ENCODE measurements around the gene POM121L2.
"Not testable (repeated sequence)": the region's sequence is repeated elsewhere in the genome, so short reads cannot be mapped to it uniquely, and the experiment has no call there.

The POM121L2 gene

GRCh38 chr6:27267857-27268434 is 44.1 kb downstream of the POM121L2 start:
- no peak overlapping the region for H3K4me3 ChIP-seq (ENCODE audit: low read depth, low read length)
- no peak for DNase-seq (ENCODE audit: low read depth)
- in situ Hi-C loops (cut with HindIII; ENCODE audit: low sequenced_read_pairs) = no loop called here
- no peak for TF ChIP-seq CTCF (IDR thresholded peaks at IDR 0.05; ENCODE audit: low read depth, low read length, missing control alignments)

- in situ Hi-C loops (cut with HindIII; ENCODE audit: low sequenced_read_pairs); H3K4me3 ChIP-seq (ENCODE audit: low read depth, low read length); DNase-seq (ENCODE audit: low read depth): not testable (repeated sequence)
Observed at GRCh38 chr6:27267003-27267402, 45.1 kb downstream of the POM121L2 start.

- in situ Hi-C loops (cut with HindIII; ENCODE audit: low sequenced_read_pairs) = no loop called here
- no peak for DNase-seq (ENCODE audit: low read depth)
- TF ChIP-seq CTCF (IDR thresholded peaks at IDR 0.05; ENCODE audit: low read depth, low read length, missing control alignments) = no peak
- H3K4me3 ChIP-seq (ENCODE audit: low read depth, low read length) = no peak overlapping the region
Observed at GRCh38 chr6:27263886-27264285, 48.2 kb downstream of the POM121L2 start.

GRCh38 chr6:27260836-27261375 is 51.2 kb downstream of the POM121L2 start:
- no peak for TF ChIP-seq CTCF (IDR thresholded peaks at IDR 0.05; ENCODE audit: low read depth, low read length, missing control alignments)
- in situ Hi-C loops (cut with HindIII; ENCODE audit: low sequenced_read_pairs) = no loop called here
- H3K4me3 ChIP-seq (ENCODE audit: low read depth, low read length) = peak overlapping the region; percentile 9
- DNase-seq (ENCODE audit: low read depth) = no peak

- in situ Hi-C loops (cut with HindIII; ENCODE audit: low sequenced_read_pairs) = no loop called here
- DNase-seq (ENCODE audit: low read depth) = no peak
- TF ChIP-seq CTCF (IDR thresholded peaks at IDR 0.05; ENCODE audit: low read depth, low read length, missing control alignments) = no peak
- H3K4me3 ChIP-seq (ENCODE audit: low read depth, low read length) = no peak overlapping the region
Observed at GRCh38 chr6:27260369-27260768, 51.7 kb downstream of the POM121L2 start.
